ENCODE measurements around the gene ANK3. TPM values are rescaled to one million over a fixed set of nuclear protein-coding genes. Genes with fewer than 3 reads are reported as not detected.
A peak's percentile ranks its signal among the peaks of the same experiment; 100 is the strongest.

ANK3 gene
- total RNA-seq, 1 donor from 2014 or later, result 65.3 TPM

GRCh38 chr10:60170250-60170649, 219.4 kb downstream of the ANK3 start:
- intact Hi-C loops (cut with DNase I), result no loop called here
- Histone ChIP-seq H3K4me3 (no peak overlapping the region), H3K4me1 (no peaks in the 10 kb centered on the region), H3K9me3 (no peaks in the 10 kb centered on the region), H3K36me3 (no peaks in the 10 kb centered on the region), H3K27ac (no peak overlapping the region), H3K27me3 (no peaks in the 10 kb centered on the region)
- DNase-seq (ENCODE audit: extremely low spot score in 2 of 2), result no peak
- TF ChIP-seq POLR2AphosphoS5 (IDR thresholded peaks at IDR 0.05; ENCODE audit: insufficient read depth in 1 of 2, low read depth in 1 of 2) (peak in 1 of 2 donors; percentile 21), POLR2A (IDR thresholded peaks at IDR 0.05) (no peak), CTCF (IDR thresholded peaks at IDR 0.05) (no peak)

- Histone ChIP-seq H3K27me3 (no peaks in the 10 kb centered on the region), H3K4me1 (no peaks in the 10 kb centered on the region), H3K9me3 (no peaks in the 10 kb centered on the region), H3K36me3 (no peaks in the 10 kb centered on the region), H3K27ac (no peak overlapping the region), H3K4me3 (no peak overlapping the region)
- TF ChIP-seq POLR2A (IDR thresholded peaks at IDR 0.05), result no peak
- TF ChIP-seq CTCF (IDR thresholded peaks at IDR 0.05), result no peak
- TF ChIP-seq POLR2AphosphoS5 (IDR thresholded peaks at IDR 0.05; ENCODE audit: insufficient read depth in 1 of 2, low read depth in 1 of 2), result no peak
- no peak for DNase-seq (ENCODE audit: extremely low spot score in 2 of 2)
- intact Hi-C loops (cut with DNase I), result no loop called here
Observed at GRCh38 chr10:60169111-60169510, 220.6 kb downstream of the ANK3 start.

GRCh38 chr10:60167050-60167449, 222.6 kb downstream of the ANK3 start:
- Histone ChIP-seq H3K36me3 (no peaks in the 10 kb centered on the region), H3K4me3 (peak overlapping the region in 1 of 2 donors; percentile 18)

GRCh38 chr10:60163786-60164185, 225.9 kb downstream of the ANK3 start:
- intact Hi-C loops (cut with DNase I), result no loop called here
- H3K4me1 ChIP-seq, result no peaks in the 10 kb centered on the region
- TF ChIP-seq POLR2A (IDR thresholded peaks at IDR 0.05), result no peak
- no peak for TF ChIP-seq CTCF (IDR thresholded peaks at IDR 0.05)
- no peak for TF ChIP-seq POLR2AphosphoS5 (IDR thresholded peaks at IDR 0.05; ENCODE audit: insufficient read depth in 1 of 2, low read depth in 1 of 2)

More at GRCh38 chr10:60167050-60167449, 222.6 kb downstream of the ANK3 start:
- no peak for TF ChIP-seq POLR2A (IDR thresholded peaks at IDR 0.05)
- no peaks in the 10 kb centered on the region for H3K9me3 ChIP-seq
- no peak for DNase-seq (ENCODE audit: extremely low spot score in 2 of 2)
- intact Hi-C loops (cut with DNase I), result no loop called here
- H3K27ac ChIP-seq, result no peak overlapping the region
- no peaks in the 10 kb centered on the region for H3K27me3 ChIP-seq
- no peaks in the 10 kb centered on the region for H3K4me1 ChIP-seq

GRCh38 chr10:60162631-60163030, 227.0 kb downstream of the ANK3 start:
- intact Hi-C loops (cut with DNase I), result no loop called here
- Histone ChIP-seq H3K4me1 (no peaks in the 10 kb centered on the region), H3K9me3 (no peaks in the 10 kb centered on the region)

More at GRCh38 chr10:60163786-60164185, 225.9 kb downstream of the ANK3 start:
- H3K36me3 ChIP-seq, result no peaks in the 10 kb centered on the region
- H3K27me3 ChIP-seq, result no peaks in the 10 kb centered on the region
- DNase-seq (ENCODE audit: extremely low spot score in 2 of 2), result no peak
- H3K4me3 ChIP-seq, result no peak overlapping the region
- H3K9me3 ChIP-seq, result no peaks in the 10 kb centered on the region
- H3K27ac ChIP-seq, result no peak overlapping the region

More at GRCh38 chr10:60162631-60163030, 227.0 kb downstream of the ANK3 start:
- no peaks in the 10 kb centered on the region for H3K27me3 ChIP-seq
- H3K36me3 ChIP-seq, result no peaks in the 10 kb centered on the region
- H3K27ac ChIP-seq, result no peak overlapping the region
- no peak overlapping the region for H3K4me3 ChIP-seq
- TF ChIP-seq CTCF (IDR thresholded peaks at IDR 0.05) (no peak), POLR2AphosphoS5 (IDR thresholded peaks at IDR 0.05; ENCODE audit: insufficient read depth in 1 of 2, low read depth in 1 of 2) (no peak), POLR2A (IDR thresholded peaks at IDR 0.05) (no peak)
- DNase-seq (ENCODE audit: extremely low spot score in 2 of 2), result no peak

Data from vagina (tissue), 2 donors.